K562 (cell line): ENCODE results near the gene CNOT2.

ENCODE experiments used
- CREB1 ChIP-seq, 2 experiments: sonication (generic) in 1 of 2; formaldehyde crosslinking in 1 of 2; IDR thresholded peaks; 2 replicates each; pipeline versions ENCODE4 v1.6.1 to v1.8.0; 2012 to 2022; ENCODE audit warnings: inconsistent platforms in 1 of 2, mild to moderate bottlenecking in 1 of 2, missing genetic modification reagents in 1 of 2, moderate library complexity in 1 of 2
- CTCF ChIP-seq, 3 experiments: IDR thresholded peaks in 2 of 3; conservative IDR thresholded peaks in 1 of 3; 2 replicates each; pipeline ENCODE4 v1.5.1; 2011 to 2012; ENCODE audit warnings: low read length in 3 of 3, mild to moderate bottlenecking in 3 of 3, control low read depth in 2 of 3, improper control_type of control experiment in 1 of 3, inconsistent platforms in 1 of 3, low read depth in 1 of 3, mixed read lengths in 1 of 3, moderate library complexity in 1 of 3; ENCODE audit not compliant: insufficient read depth in 2 of 3
- HNRNPH1 ChIP-seq: fragments of 200-400 bp; formaldehyde crosslinking; optimal IDR thresholded peaks from 2 replicates; pipeline ENCODE3; 2017; ENCODE audit warnings: low read depth, mild to moderate bottlenecking, low read length, moderate library complexity
- SNRNP70 ChIP-seq: fragments of 200-400 bp; formaldehyde crosslinking; optimal IDR thresholded peaks from 2 replicates; pipeline ENCODE3; 2017; ENCODE audit warnings: low read depth, low read length

GRCh38 chr12:70278945-70279344 lies 35.7 kb downstream of the CNOT2 start:
- TF ChIP-seq SNRNP70 = no peak
- TF ChIP-seq HNRNPH1 = no peak
- TF ChIP-seq CTCF (IDR thresholded peaks at IDR 0.05 in 2 of 3, conservative IDR thresholded peaks at IDR 0.05 in 1 of 3; ENCODE audit: insufficient read depth in 2 of 3, low read depth in 1 of 3, low read length in 3 of 3) = no peak
- no peak for TF ChIP-seq CREB1 (IDR thresholded peaks at IDR 0.05)
- no peak for TF ChIP-seq CREB1 (CRISPR knock-in tag; IDR thresholded peaks at IDR 0.05)
